ENCODE results near the gene PAFAH1B1. TPM values are rescaled to one million over a fixed set of nuclear protein-coding genes. Genes with fewer than 3 reads are reported as not detected.

Gene PAFAH1B1
- total RNA-seq, 1 donor from 2014 or later = 155 TPM

GRCh38 chr17:2712300-2713043 is 119.0 kb downstream of the PAFAH1B1 start:
- intact Hi-C loops (cut with micrococcal nuclease) = loop anchor here (5.0 kb wide), 2 partner anchors 200 to 410 kb away; partner anchors contain the start of genes METTL16, SMG6 and SRR

GRCh38 chr17:2713881-2714280 is 120.4 kb downstream of the PAFAH1B1 start:
- intact Hi-C loops (cut with micrococcal nuclease) = loop anchor here (5.0 kb wide), 2 partner anchors 202 to 412 kb away; partner anchors contain the start of genes METTL16, SMG6 and SRR

GRCh38 chr17:2716649-2717048 is 123.2 kb downstream of the PAFAH1B1 start:
- intact Hi-C loops (cut with micrococcal nuclease) = no loop called here

- intact Hi-C loops (cut with micrococcal nuclease) = no loop called here
These were observed 124.9 kb downstream of the PAFAH1B1 start for GRCh38 chr17:2718150-2718938.

GRCh38 chr17:2719861-2720260 is 126.4 kb downstream of the PAFAH1B1 start:
- intact Hi-C loops (cut with micrococcal nuclease) = no loop called here

GRCh38 chr17:2721603-2722002 is 128.1 kb downstream of the PAFAH1B1 start:
- intact Hi-C loops (cut with micrococcal nuclease) = no loop called here

GRCh38 chr17:2722611-2723010 is 129.2 kb downstream of the PAFAH1B1 start:
- intact Hi-C loops (cut with micrococcal nuclease) = no loop called here

- intact Hi-C loops (cut with micrococcal nuclease) = no loop called here
These were observed 130.1 kb downstream of the PAFAH1B1 start for GRCh38 chr17:2723505-2723996.

- intact Hi-C loops (cut with micrococcal nuclease) = no loop called here
These were observed 130.7 kb downstream of the PAFAH1B1 start for GRCh38 chr17:2723997-2724783.

- intact Hi-C loops (cut with micrococcal nuclease) = no loop called here
These were observed 131.3 kb downstream of the PAFAH1B1 start for GRCh38 chr17:2724784-2725164.

GRCh38 chr17:2730764-2731353 is 137.4 kb downstream of the PAFAH1B1 start:
- intact Hi-C loops (cut with micrococcal nuclease) = no loop called here

GRCh38 chr17:2731807-2732206 is 138.4 kb downstream of the PAFAH1B1 start:
- intact Hi-C loops (cut with micrococcal nuclease) = no loop called here

GRCh38 chr17:2734939-2735338 is 141.5 kb downstream of the PAFAH1B1 start:
- intact Hi-C loops (cut with micrococcal nuclease) = no loop called here

Other genes starting within 250 kb of the PAFAH1B1 start
- gene MNT, start 192.6 kb upstream of the PAFAH1B1 start, total RNA-seq = 27.8 and 32.5 TPM in 2 replicates
- gene METTL16, start 81.8 kb upstream of the PAFAH1B1 start, total RNA-seq = 31.2 and 32.5 TPM in 2 replicates
- gene CLUH, start 118.1 kb downstream of the PAFAH1B1 start, total RNA-seq = 73.3 and 79.3 TPM in 2 replicates
- gene CCDC92B, start 156.0 kb downstream of the PAFAH1B1 start, total RNA-seq = 0.11 and 0.18 TPM in 2 replicates
- gene RAP1GAP2, start 202.8 kb downstream of the PAFAH1B1 start, total RNA-seq = 48.5 and 50.4 TPM in 2 replicates